ENCODE measurements around the gene CENPP. TPM values are rescaled to one million over a fixed set of nuclear protein-coding genes. Genes with fewer than 3 reads are reported as not detected.

CENPP gene
- total RNA-seq, 1 experiment from 2014 or later = 4.2 TPM

DNA sequence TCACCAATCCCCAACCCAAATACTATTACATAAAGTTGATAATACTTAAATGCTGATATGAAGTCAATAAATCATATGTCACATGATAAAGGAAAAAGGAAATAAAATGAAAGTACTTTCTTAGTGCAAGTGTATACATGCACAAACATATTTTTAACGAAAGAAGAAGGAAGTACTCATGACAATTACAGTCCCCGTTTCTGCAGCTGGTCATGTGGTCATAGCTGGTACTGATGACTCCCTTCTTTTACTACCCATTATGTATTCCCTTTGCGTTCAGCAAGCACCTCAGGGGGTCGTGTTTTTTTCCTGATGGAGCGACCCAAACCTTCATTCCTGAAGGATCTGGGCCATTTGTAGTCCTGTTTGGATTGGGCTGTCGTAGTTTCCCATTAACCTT, 27.3 kb downstream of the CENPP start:
- Mint-ChIP-seq H3K27ac (ENCODE audit: low read depth, unreplicated experiment) (no peak overlapping the region), H3K4me3 (ENCODE audit: unreplicated experiment) (no peak overlapping the region), H3K4me1 (ENCODE audit: insufficient read depth, unreplicated experiment) (no peaks in the 10 kb centered on the region), H3K27me3 (ENCODE audit: insufficient read depth, unreplicated experiment) (no peaks in the 10 kb centered on the region), H3K9me3 (ENCODE audit: unreplicated experiment) (peaks cover 15% of the 10 kb centered on the region), H3K36me3 (ENCODE audit: insufficient read depth, unreplicated experiment) (peaks cover 6% of the 10 kb centered on the region)
- intact Hi-C loops (cut with micrococcal nuclease) = no loop called here
- POLR2A ChIA-PET = no interaction called here
- no peak for DNase-seq (ENCODE audit: unreplicated experiment)
- CTCF ChIA-PET = no interaction called here
- BruUV-seq (replicated peaks) = no TSS peak
- TF ChIP-seq CTCF (IDR thresholded peaks at IDR 0.05; ENCODE audit: unreplicated experiment) = no peak

DNA sequence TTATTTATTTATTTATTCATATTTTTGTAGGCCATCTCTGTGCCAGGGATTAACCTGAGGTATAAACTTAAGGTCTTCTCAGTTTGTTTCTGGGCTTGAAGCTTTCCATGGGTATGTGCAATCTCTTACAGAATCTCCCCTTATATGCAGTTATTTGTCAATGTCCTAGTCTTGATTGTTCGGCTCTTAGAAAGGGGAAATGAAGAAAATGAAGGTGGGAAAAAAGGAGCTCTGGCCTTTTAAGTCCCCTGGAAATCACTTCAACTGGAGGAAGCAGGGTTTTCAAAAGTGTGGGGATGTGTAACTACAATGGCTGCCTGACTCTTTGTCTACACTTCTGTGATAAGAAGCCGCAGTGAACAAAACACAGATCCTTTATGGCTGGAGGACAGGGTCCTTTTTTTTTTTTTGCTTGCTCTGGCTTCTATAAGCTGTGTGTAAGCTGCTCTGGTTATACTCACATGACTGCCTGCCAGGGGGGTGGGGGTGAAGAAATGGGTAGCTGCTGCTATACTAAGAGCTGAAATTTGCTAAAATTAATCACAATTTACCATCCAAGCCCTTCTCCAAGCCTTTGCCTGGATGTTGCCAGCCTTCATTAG, 33.7 kb downstream of the CENPP start:
- intact Hi-C loops (cut with micrococcal nuclease) = no loop called here
- CTCF ChIA-PET = interaction anchor here (0.6 to 1.0 kb wide), 2 partner anchors 224 to 275 kb away, joined by 3 read pairs; no protein-coding TSS in a partner anchor

DNA sequence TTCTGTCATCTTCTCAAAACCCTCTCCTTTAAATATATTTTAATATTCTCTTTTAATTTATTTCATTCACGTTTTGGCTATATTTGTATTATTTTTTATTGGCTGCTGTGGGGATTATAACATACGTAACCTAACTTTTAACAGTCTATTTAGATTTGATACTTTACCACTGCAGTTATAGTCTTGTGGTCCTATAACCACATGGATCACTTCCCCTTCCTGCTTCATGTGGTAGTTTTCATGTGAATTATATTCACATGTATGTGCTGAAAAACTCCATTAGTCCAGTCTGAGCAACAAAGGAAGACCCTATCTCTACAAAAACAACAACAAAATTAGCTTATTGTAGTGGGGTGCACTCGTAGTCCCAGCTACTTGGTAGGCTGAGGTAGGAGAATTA, 34.3 kb downstream of the CENPP start:
- Mint-ChIP-seq H3K4me3 (ENCODE audit: unreplicated experiment) (no peak overlapping the region), H3K4me1 (ENCODE audit: insufficient read depth, unreplicated experiment) (no peaks in the 10 kb centered on the region), H3K9me3 (ENCODE audit: unreplicated experiment) (peaks cover 3% of the 10 kb centered on the region), H3K27ac (ENCODE audit: low read depth, unreplicated experiment) (no peak overlapping the region), H3K27me3 (ENCODE audit: insufficient read depth, unreplicated experiment) (no peaks in the 10 kb centered on the region), H3K36me3 (ENCODE audit: insufficient read depth, unreplicated experiment) (peaks cover 6% of the 10 kb centered on the region)
- POLR2A ChIA-PET = interaction anchor here (0.6 to 1.2 kb wide), 2 partner anchors 9 to 197 kb away, joined by 3 to 4 read pairs; no protein-coding TSS in a partner anchor
- intact Hi-C loops (cut with micrococcal nuclease) = no loop called here
- no TSS peak for BruUV-seq (replicated peaks)
- TF ChIP-seq CTCF (IDR thresholded peaks at IDR 0.05; ENCODE audit: unreplicated experiment) = no peak
- CTCF ChIA-PET = interaction anchor here (0.6 to 1.0 kb wide), 2 partner anchors 224 to 274 kb away, joined by 3 read pairs; no protein-coding TSS in a partner anchor
- DNase-seq (ENCODE audit: unreplicated experiment) = no peak

More for the DNA sequence above, 33.7 kb downstream of the CENPP start:
- Mint-ChIP-seq H3K4me3 (ENCODE audit: unreplicated experiment) (no peak overlapping the region), H3K4me1 (ENCODE audit: insufficient read depth, unreplicated experiment) (no peaks in the 10 kb centered on the region), H3K36me3 (ENCODE audit: insufficient read depth, unreplicated experiment) (peaks cover 6% of the 10 kb centered on the region), H3K27me3 (ENCODE audit: insufficient read depth, unreplicated experiment) (no peaks in the 10 kb centered on the region), H3K9me3 (ENCODE audit: unreplicated experiment) (peaks cover 9% of the 10 kb centered on the region), H3K27ac (ENCODE audit: low read depth, unreplicated experiment) (no peak overlapping the region)
- TF ChIP-seq CTCF (IDR thresholded peaks at IDR 0.05; ENCODE audit: unreplicated experiment) = no peak
- POLR2A ChIA-PET = interaction anchor here (0.6 to 1.2 kb wide), 2 partner anchors 9 to 198 kb away, joined by 3 to 4 read pairs; no protein-coding TSS in a partner anchor
- no peak for DNase-seq (ENCODE audit: unreplicated experiment)
- BruUV-seq (replicated peaks) = no TSS peak

GRCh38 chr9:92369075-92369474, 43.3 kb downstream of the CENPP start:
- BruUV-seq (replicated peaks) = no TSS peak
- CTCF ChIA-PET = interaction anchor here (0.6 to 0.9 kb wide), 2 partner anchors 42 to 421 kb away, joined by 3 read pairs; no protein-coding TSS in a partner anchor
- TF ChIP-seq CTCF (IDR thresholded peaks at IDR 0.05; ENCODE audit: unreplicated experiment) = no peak
- Mint-ChIP-seq H3K4me1 (ENCODE audit: insufficient read depth, unreplicated experiment) (peaks cover 5% of the 10 kb centered on the region), H3K9me3 (ENCODE audit: unreplicated experiment) (peaks cover 8% of the 10 kb centered on the region), H3K27ac (ENCODE audit: low read depth, unreplicated experiment) (no peak overlapping the region), H3K36me3 (ENCODE audit: insufficient read depth, unreplicated experiment) (peaks cover 5% of the 10 kb centered on the region), H3K4me3 (ENCODE audit: unreplicated experiment) (no peak overlapping the region), H3K27me3 (ENCODE audit: insufficient read depth, unreplicated experiment) (no peaks in the 10 kb centered on the region)
- DNase-seq (ENCODE audit: unreplicated experiment) = no peak
- intact Hi-C loops (cut with micrococcal nuclease) = no loop called here
- POLR2A ChIA-PET = interaction anchor here (0.6 to 1.5 kb wide), 3 partner anchors 9 to 26 kb away, joined by 3 to 4 read pairs (median 4); no protein-coding TSS in a partner anchor

Measured in MCF 10A (cell line).